DLD1 (cell line): ENCODE results near the gene AKAP13.

Experiments
- in situ Hi-C: cut with HindIII; loops from 2 replicates; pipeline ENCODE4 v1.10.0; 2017; ENCODE audit warnings: low sequenced_read_pairs

Gene AKAP13

DNA sequence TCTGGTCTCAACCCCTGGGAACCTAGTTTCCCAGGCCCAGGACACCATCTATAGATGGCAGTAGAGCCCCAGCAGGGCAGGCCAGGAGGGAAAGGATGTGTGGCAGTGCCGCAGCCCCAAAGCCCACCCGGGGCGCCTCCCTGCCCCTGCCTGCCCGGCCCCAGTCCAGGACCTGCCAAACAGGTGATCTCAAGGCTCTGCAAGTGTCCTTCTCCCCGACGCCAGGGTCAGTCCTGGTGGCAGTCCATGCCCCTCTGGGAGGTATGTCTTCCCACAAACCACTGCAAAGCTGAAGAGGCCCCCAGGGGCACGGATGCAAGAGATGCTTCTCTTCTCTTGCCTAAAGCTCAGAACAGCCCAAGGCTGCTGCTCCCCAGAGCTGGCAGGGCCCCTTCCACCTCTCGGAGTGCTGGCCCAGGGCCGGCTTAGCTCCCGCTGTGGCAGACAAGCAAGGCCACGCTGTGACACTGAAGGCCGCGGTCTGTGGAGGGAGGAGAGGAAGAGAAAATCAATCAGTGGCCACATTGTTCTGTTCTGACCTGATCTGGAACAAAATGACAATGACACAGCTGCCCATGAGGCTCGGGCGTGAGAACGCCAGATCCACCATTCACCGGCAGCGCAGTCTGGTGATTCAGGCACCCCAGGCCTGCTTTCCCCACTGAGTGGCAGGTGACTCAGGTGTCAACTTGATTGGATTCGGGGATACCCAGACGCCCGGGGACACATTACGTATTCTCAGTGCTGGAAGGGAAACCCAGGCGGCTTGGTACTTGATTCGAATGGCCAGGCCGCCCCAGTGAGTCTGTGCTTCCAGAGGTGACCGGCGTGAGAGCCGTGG is 380.3 kb downstream of the AKAP13 start:
- in situ Hi-C loops = no loop called here

DNA sequence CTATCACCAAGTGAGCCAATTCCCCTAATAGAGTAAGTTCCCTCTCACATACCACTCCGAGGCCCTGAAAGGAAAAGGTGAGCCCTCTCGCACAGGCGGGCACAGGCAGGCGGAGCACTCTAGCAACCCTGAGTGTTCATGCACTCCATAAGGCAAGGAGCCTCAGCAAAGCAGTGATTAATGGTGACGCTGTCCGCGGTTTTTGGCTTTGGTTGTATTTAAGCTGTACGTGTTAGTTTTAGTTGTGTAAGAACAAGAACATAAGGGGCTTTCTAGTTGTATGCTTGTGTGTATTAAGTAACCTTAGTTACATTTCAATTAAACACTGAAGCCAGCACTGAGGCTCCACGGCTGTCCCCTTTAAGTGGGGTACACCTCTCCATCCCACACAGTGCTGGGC is 381.2 kb downstream of the AKAP13 start:
- in situ Hi-C loops = no loop called here

DNA sequence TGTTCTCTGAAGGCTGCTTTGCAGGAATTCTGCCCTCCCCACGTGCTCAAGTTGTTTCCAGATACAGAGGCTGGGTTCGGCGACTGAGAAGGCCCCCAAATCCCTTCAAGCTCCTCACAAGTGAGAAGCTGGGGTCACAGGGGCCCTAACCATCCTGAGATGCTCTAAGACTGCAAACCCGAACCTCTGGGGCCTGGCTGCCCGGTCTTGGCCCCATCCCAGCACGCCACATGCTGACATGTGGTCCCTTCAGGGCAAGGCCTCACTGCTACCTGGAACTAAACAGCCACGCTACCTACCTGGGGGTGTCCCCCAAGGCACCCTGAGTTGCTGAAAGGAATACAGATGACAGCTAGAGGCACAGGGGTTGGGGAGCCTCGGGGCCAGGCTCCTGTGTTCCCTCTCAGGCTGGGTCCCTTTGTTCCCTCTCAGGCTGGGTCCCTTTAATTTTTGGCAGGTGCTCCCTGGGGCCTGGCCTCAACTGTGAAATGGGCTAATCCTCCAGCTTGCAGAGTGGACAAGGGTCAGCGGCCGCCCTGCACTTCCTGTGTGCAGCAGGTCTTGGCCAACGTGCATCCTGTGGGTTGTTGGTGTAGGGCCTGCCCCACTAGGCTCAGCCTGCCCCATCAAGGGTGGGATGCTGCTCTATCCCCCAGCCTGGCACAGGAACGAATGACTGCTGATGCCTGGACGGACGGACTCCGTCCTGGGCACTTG is 381.8 kb downstream of the AKAP13 start:
- in situ Hi-C loops = no loop called here

DNA sequence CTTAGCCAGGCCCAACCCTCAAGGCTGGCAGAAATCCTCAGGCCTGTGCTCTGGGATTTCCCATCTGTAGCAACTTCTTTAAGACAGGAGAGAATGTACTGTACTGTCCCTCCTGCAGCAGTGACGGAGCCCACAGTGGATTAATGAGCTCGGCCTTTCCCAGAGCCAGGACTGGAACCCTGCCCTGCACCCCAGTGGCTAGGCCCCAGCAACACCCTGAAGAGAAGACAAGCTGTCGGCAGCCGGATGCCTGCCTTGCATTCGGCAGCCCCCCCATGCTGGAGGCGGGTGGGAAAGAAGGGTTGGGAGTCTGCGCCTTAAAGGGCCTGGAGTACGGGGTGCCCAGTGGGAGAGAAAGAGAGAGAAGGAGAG is 382.3 kb downstream of the AKAP13 start:
- in situ Hi-C loops = no loop called here

DNA sequence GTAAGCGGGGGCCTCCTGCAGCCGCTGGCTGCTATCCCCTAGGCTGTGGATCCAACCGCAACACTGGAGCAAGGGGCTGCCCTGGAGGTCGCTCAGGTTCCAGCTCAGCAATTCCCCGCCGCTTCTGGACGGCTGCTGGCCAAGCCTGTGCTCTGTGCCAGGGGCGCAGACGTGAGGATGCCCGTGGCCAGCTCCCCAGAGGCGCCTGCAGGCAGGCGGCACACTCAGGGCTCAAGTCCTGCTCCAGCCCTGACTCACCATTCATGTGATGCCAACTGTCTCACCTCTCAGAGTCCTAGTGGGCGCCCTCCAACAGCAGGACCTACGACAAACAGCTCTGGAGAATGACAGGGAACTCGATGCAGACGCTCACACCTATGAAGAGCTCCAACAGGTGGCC is 382.8 kb downstream of the AKAP13 start:
- in situ Hi-C loops = no loop called here

DNA sequence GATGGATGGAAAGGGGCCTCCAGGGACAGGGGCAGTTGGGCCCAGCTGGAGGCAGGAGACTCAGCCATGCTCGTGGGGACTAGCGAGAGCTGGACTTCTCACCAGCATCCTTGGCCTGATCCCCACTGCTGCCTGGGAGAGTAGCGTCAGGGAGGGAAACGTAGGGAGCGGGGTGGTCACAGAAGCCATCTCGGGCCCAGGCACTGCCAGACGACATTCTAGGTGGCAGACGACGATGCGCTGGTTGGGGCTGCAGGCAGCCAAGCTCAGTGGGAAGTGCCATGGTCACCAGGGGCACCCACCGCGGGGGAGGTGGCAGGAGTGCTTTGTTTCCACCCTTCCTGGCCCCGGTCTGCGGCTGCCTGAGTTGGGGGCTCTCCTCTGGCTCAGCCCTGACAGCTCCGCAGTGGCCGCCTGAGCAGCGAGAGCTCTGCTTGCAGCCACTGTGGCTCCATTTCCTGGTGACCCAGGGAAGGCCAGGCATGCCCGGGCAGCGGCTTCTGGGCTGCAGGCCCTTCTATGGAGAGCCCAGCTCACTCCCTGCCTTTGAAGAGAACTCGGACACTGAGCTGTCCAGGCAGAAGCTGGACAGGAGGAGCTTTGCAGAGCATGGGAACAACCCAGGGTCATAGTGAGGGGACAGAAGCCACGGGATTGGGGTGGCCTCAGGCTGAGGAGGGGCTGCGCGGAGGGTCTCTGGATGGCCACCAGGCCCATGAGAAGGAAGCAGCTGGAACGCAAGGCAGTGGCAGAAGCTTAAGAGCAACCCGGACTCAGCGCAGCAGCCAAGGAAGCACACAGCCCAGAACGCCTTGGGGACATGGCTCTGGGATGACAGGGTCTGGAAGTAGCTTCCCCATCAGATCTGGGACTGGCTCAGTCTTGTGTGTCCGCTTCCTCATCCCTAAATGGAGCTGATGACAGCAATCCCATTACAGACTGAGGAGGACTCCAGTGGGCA is 383.6 kb downstream of the AKAP13 start:
- in situ Hi-C loops = no loop called here

DNA sequence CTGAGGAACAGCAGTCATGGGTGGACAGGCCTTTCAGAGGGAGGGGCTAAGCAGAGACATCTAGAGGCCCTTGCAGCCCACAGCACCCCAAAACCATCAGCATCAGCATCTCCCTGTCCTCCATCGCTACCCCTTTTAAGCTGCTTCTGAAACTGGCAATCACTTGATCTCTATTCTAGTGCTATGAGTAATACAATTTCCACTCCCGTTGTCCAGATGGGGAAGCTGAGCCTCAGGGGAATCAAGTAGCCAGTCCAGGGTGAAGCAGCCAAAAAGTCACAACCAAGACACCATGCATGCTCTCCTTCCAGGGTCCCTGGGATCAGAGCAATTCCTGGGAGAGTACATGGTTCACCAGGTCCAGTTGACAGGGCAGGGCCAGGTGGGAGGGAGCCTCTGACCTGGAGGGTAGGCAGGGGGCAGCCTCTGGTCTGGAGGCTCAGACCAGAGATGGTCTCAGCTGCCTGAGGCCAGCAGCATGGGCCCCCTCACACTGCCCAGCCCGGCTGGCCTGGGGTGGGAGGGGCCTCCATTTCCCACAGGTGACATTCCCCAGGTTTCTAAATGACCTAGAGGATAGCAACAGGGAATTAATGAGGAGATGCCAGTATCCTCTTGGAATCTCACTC is 384.4 kb downstream of the AKAP13 start:
- in situ Hi-C loops = no loop called here

DNA sequence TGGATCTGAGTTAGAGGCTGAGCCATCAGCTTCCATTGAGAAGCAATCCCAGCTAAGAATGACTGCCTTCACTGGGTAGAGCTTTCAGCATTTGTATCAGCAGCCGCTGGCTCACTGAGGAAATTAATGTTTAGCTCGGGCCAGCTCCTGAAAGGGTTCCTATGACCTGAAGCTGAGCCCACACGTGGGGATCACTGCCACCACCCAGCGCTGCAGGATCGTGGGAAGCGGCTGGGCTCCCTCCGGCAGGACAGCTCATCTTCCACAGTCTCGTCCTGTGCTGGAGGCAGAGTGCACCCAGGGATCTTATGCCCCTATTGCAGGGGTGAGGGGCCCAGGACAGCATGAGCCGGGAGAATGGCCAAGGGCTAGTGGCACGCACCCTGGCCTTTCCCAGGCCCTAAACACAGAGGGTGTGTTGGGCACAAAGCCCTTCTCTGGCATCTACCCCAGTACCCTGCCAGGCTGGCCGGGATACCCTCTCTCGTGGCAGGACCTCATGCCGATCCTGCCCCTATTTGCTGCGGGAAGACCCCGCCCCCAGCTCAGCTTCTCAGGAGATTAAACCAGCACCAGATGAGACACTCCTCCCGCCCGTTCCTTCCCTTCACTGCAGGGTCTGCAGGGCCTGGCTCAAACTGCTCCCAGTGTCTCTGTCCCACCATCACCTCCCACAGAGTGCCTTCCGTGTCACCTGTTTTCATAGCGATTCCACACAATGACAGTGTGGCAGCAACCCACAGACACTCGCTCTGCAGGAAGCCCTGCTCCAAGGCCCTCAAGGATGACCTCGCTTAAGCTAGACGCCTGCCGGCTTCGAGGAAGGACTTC is 385.8 kb downstream of the AKAP13 start:
- in situ Hi-C loops = no loop called here

DNA sequence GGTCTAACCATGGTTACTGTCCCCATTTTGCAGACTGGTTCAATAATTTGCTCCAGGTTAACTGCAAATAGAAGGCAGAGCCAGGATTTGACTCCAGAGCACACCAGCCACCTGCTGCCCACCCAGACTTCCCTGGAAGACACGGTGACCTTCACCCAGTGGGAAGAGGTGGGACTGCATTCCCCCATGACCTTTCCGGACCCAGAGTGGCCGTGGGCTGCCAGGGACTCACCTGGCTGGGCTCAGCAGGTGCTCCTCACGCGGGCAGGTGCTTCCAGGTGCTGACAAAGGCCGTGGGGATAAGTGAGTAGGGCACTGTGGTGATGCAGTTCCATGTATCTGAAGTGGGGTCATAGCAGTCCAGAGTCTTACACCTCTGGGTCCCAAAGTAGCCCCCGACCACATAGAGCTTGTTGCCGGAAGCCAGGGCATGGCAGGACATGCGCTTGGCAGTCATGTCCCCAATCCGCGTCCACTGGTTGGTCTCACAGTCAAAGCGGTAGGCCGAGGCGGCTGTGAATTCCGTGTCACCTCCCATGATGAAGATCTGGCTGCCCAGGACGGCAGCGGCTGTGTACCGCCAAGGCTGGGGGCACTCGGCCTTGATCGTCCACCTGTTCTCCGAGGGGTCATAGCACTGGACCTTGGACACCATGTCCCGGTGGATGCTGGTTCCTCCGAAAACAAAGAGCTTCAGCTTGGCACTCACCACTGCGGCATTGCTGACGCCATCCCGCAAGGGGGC is 387.6 kb downstream of the AKAP13 start:
- in situ Hi-C loops = no loop called here

DNA sequence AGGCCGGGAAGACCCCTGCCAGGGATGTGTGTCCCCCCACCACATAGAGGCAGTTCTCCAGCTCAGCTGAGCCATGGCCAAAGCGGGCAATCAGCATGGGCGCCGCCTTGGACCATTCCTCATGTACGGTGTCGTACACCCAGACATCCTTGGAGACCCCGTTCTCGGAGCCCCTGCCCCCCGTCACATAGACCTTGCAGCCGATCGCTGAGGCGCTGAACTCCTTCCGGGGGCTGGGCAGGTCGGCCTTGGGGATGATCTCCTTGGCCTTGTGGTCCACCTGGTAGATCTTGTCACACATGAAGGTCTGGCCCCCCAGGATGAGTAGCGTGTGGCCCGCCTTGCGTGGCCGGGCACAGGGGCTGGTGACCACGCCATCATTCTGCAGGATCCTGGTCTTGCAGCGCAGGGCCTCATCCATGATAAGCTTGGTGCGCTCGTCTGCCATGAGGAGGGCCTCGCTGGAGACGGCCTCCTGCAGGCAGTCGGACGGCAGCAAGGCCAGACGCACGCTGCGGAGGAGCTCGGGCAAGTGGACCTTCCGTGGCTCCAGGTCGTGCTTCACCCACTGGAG is 388.3 kb downstream of the AKAP13 start:
- in situ Hi-C loops = no loop called here

DNA sequence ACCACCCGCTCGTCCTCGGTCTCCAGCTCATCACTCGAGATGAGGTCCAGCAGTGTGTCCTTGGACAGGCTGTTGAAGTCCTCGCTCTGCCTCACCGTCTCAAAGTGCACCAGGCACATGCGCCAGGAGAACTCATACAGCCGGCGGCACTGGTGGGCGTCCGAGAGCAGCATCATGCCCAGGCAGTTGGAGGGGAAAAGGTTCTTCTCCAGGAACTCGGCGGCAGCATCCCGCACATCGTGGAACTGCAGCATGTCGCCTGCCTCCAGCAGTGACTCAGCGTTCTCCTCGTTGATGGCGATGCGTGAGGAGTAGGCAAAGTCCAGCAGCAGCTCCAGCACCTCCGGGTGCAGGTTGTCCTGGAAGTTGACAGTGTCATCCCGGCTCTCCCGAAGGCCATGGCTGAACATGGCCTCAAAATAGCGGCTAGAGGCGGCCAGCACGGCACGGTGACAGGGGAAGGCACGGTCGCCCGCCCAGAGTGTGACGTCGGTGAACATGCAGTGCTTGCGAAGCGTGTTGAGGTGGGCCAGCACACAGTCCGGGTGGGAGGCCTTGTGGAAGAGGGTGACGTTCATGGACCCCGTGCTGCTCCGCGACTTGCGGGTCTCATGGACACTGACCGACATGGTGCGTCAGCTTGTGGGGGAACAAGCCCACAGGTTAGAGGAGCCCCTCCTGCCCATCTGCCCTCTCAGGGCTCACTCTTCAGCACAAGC is 388.9 kb downstream of the AKAP13 start:
- in situ Hi-C loops = no loop called here

DNA sequence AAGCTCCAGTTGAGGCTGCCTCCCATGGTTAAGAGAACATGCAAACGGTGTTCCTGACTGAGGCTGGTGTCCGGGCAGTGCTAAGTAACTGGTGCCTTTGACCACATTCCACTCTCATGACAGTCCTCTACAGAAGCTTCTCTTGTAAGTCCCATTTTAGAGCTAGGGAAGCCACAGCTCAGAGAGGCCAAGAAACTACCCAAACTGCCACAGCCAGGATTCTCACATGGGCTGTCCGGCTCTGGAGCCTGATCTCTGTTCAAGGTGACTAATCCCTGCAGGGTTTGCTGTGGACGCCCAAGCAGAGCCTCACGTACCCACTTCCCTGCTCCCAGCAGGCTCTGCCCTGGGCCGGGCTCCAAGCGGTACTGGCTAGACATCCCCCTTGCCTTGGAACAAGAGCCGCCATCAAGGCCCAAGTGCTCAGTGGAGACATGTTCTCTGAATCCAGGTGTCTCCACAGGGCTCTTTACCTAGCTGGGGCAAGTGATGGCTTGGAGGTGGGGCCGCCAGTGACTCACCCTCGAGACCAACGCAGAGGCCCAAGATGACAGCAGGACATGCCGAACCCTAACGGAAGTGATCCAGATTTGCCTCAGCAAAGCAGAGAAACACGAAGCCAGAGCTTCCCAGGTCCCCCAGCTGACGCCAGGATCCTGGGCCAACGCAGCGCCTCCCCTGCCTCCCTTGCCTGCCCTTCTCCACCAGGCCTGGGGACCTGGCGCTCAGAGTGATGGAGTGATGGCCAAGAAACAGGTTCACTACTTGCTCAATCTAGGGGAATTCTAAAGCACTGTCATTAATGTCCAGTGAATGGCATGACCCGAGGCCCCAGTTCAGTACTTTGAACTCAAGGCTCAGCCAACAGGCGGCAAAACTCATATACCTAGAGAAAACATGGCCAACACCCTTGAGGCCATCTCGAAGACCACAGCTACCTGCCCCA is 390.0 kb downstream of the AKAP13 start:
- in situ Hi-C loops = no loop called here

DNA sequence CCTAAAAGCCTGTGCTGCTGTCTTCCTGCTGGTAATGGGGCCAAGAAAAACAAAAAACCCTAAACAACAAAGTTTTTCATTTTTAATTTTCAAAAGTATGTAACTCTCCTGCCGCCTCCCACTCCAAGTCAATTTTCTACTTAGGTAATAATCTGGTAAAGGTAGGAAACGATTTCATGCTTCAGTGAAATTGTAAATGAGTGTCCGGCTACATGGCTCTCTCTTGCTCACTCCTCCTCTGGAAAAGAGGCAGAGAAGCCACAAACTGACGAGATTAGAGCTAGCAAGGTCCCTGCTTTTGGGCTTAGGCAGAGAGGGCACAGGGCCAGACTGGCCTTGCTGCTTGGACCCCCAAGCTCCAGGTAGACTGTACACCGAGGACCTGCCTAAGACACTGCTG is 390.9 kb downstream of the AKAP13 start:
- in situ Hi-C loops = no loop called here

DNA sequence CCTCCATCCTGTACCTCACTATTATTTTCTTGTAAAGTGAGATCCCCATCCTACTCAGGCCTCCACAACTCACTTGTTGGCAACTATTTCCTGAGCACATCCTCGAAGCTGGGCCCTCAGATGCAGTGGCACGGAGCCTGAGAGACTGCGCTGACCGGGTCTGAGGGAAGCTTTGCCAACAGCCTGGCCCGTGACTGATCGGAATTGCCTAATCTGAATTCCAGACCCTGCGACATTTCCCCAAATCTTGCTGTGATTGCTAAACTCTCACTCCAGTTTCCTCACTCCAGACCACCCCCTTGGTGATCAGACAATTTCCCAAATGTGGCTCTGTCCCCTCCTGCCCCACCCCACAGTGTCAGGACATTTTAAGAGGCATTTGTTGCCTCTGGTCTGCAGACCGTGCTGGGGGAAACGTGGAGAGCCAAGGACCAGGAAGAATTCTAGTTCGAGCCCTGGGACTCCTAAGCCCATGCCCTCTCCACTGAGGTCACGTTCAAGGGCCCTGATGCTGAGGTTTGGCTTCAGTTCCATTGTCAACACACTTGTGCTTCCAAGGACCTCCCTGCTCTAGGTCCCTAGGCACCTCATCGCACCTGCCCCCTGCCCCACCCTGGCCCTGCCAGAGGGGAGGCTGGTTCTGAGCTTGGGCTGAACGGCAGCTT is 391.5 kb downstream of the AKAP13 start:
- in situ Hi-C loops = no loop called here

DNA sequence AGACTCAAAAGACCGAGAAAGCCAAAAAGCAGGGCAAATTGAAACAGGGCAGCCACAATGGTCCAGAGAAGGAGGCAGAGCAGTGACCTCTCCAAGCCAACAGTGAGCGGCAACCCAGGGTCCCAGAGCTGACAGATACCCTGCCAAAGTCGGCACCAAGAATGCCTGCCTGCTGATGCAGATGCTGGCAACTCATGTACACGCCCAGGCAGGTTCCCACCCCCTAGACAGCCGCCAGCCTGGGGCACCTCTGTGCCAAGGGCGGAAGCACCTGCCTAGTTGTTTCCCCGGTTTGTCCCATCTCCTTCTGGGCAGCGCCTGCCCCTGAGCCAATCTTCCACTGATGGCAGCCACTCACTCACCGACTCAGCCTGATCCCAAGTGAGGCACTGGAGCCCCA is 392.3 kb downstream of the AKAP13 start:
- in situ Hi-C loops = no loop called here

DNA sequence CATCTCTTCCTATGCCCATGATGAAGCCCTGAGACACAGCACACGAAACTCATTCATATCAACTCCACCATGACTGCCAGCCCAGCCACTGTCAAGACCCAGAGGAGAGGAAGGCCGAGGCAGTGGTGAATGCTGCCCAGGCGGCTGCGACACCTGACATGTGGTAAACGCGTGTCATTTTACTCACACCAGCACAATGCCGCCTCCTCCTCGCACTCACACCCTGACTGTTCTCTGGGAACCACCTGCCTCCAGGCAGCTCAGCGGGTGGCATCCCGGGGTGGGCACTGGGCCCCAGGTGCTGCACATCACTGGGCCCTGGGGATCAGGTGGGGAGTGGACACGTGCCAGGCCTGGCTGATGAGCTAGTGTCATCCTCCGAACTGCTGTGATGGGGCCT is 392.8 kb downstream of the AKAP13 start:
- in situ Hi-C loops = no loop called here

DNA sequence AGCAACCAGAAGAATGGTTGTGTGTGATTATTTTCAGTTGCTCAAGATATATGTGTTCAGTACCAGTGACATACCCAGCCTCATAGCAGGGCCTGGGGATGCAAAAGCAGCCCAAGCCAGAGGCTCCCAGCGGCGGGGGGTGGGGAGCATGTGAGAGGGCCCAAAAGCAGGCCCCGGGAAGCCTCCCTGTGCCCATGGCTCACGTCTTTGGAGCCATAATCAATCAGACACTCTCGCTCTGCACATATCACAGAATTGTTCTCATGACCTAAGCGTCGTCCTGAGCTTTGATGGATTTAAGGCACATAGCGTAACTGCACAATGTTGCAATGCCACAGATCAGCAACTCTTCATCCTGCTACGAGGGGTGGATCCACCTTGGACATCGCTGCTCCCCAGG is 393.6 kb downstream of the AKAP13 start:
- in situ Hi-C loops = no loop called here
